22Rv1 (cell line): ENCODE results near the gene CLEC12A.
A peak's percentile ranks its signal among the peaks of the same experiment; 100 is the strongest.

Experiments
- H3K27ac ChIP-seq: fragments of 450-650 bp; 2 replicates; pipeline ENCODE4 v1.5.1; 2017
- CTCF ChIP-seq: fragments of 450-650 bp; IDR thresholded peaks from 2 replicates; pipeline ENCODE4 v1.5.1; 2017; ENCODE audit warnings: mild to moderate bottlenecking
- ZFX ChIP-seq: fragments of 450-650 bp; IDR thresholded peaks from 2 replicates; pipeline ENCODE4 v1.6.1; 2017; ENCODE audit warnings: antibody characterized with exemption, borderline replicate concordance

Gene CLEC12A

GRCh38 chr12:9933958-9934357, 37.3 kb upstream of the CLEC12A start:
- TF ChIP-seq CTCF (no peak), ZFX (no peak)
- H3K27ac ChIP-seq = no peak overlapping the region

- H3K27ac ChIP-seq = no peak overlapping the region
- no peak for TF ChIP-seq ZFX
Measured at GRCh38 chr12:9935026-9935425, 36.2 kb upstream of the CLEC12A start.

- H3K27ac ChIP-seq = no peak overlapping the region
- TF ChIP-seq ZFX = no peak
- no peak for TF ChIP-seq CTCF
Measured at GRCh38 chr12:9936591-9936990, 34.6 kb upstream of the CLEC12A start.

GRCh38 chr12:9940375-9940774, 30.8 kb upstream of the CLEC12A start:
- TF ChIP-seq ZFX (no peak), CTCF (peak; percentile 66)
- H3K27ac ChIP-seq = no peak overlapping the region

GRCh38 chr12:9941838-9942237, 29.4 kb upstream of the CLEC12A start:
- H3K27ac ChIP-seq = no peak overlapping the region
- TF ChIP-seq ZFX (no peak), CTCF (no peak)

- TF ChIP-seq CTCF (no peak), ZFX (no peak)
- no peak overlapping the region for H3K27ac ChIP-seq
Measured at GRCh38 chr12:9943240-9943639, 28.0 kb upstream of the CLEC12A start.

- H3K27ac ChIP-seq = no peak overlapping the region
- TF ChIP-seq CTCF = no peak
- no peak for TF ChIP-seq ZFX
Measured at GRCh38 chr12:9944391-9944790, 26.8 kb upstream of the CLEC12A start.

- H3K27ac ChIP-seq = no peak overlapping the region
- TF ChIP-seq CTCF = no peak
- TF ChIP-seq ZFX = no peak
Measured at GRCh38 chr12:9947674-9948073, 23.5 kb upstream of the CLEC12A start.
